ENCODE results near the gene REM2.

The REM2 gene

DNA sequence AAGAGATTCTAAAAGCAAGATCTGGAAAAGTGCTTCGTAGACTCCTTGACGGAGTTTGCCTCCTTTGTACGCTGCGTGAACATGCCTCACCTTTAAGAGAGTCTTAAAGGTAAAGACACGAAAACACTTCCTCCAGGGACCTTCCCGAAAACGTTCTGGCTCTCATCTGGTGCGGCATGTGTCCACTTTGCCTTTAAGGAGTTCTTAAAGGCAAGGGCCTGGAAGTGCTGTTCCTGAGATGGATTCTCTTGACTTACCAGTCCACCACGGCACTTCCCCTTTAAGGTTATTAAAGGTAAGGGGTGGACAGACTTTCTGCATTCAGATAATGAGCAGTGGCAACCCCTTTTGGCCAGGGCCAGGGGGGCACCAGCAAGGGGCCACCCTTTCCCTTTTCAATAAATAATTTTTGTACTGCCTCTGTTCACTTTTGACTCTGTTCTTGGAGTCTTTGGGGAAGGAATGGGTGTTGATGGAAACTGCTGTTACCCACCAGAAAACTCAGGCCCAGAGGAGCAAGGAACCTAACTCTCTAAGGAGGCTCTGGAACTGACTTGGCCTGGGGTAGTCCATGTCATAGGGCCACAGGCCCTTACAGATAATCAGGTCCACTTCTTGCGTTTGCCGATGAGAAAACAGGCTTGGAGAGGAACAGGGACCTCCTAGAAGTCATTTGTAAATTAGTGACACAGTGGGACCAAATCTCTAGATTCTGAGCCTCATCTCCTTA is 4.4 kb downstream of the REM2 start:
- H3K9me3 ChIP-seq, result no peaks in the 10 kb centered on the region
- H3K36me3 ChIP-seq, result peaks cover 28% of the 10 kb centered on the region
- peak overlapping the region; percentile 63 for H3K27ac ChIP-seq
- peaks cover 16 to 23% of the 10 kb centered on the region in 2 experiments for H3K4me1 ChIP-seq (ENCODE audit: control insufficient read depth in 1 of 2, insufficient read depth in 1 of 2, low read depth in 1 of 2, low read length in 1 of 2)
- TF ChIP-seq, protein P1, sequence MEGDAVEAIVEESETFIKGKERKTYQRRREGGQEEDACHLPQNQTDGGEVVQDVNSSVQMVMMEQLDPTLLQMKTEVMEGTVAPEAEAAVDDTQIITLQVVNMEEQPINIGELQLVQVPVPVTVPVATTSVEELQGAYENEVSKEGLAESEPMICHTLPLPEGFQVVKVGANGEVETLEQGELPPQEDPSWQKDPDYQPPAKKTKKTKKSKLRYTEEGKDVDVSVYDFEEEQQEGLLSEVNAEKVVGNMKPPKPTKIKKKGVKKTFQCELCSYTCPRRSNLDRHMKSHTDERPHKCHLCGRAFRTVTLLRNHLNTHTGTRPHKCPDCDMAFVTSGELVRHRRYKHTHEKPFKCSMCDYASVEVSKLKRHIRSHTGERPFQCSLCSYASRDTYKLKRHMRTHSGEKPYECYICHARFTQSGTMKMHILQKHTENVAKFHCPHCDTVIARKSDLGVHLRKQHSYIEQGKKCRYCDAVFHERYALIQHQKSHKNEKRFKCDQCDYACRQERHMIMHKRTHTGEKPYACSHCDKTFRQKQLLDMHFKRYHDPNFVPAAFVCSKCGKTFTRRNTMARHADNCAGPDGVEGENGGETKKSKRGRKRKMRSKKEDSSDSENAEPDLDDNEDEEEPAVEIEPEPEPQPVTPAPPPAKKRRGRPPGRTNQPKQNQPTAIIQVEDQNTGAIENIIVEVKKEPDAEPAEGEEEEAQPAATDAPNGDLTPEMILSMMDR (IDR thresholded peaks at IDR 0.05), result no peak
- H3K4me3 ChIP-seq (ENCODE audit: low read depth in 1 of 2, low read length in 1 of 2), result peak overlapping the region; percentile 43 to 71
- H3K27me3 ChIP-seq, result peaks cover 37% of the 10 kb centered on the region

DNA sequence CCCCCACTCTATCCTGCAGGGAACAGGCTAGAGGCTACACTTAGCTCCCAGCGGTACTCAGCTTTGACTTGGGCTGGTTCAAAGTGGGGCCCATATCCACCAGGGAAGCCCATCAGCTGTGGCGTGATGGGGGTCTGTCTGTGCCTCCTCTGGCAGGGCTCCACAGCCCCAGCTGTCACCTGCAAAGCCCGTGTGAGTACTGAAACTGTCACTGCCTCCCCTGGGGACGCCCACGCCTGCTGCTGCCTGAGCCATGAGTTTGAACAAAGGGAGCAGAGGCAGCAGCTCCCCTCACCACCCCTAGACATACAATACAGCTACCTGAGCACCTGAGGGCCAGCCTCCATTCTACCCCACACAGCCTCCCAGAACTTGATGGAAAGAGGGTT is 5.0 kb downstream of the REM2 start:
- no peaks in the 10 kb centered on the region for H3K9me3 ChIP-seq
- H3K27me3 ChIP-seq, result peaks cover 31% of the 10 kb centered on the region
- TF ChIP-seq, protein P1 (IDR thresholded peaks at IDR 0.05), result no peak
- H3K4me3 ChIP-seq (ENCODE audit: low read depth in 1 of 2, low read length in 1 of 2), result no peak overlapping the region
- peaks cover 16 to 19% of the 10 kb centered on the region in 2 experiments for H3K4me1 ChIP-seq (ENCODE audit: control insufficient read depth in 1 of 2, insufficient read depth in 1 of 2, low read depth in 1 of 2, low read length in 1 of 2)
- peaks cover 33% of the 10 kb centered on the region for H3K36me3 ChIP-seq
- H3K27ac ChIP-seq, result no peak overlapping the region

DNA sequence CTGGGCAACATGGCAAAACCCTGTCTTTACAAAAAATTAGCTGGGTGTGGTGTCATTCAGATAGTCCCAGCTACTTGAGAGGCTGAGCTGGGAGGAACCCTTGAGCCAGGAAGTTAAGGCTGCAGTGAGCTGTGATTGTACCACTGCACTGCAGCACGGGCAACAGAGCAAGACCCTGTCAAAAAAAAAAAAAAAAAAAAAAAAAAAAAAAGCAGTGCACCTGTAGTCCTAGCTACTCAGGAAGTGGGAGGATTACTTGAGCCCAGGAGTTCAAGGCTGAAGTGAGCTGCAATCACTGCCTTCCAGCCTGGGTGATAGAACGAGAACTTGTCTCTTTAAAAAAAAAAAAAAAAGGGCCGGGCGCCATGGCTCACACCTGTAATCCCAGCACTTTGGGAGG is 5.6 kb downstream of the REM2 start:
- Histone ChIP-seq H3K36me3 (peaks cover 40% of the 10 kb centered on the region), H3K27me3 (peaks cover 26% of the 10 kb centered on the region), H3K4me1 (ENCODE audit: control insufficient read depth in 1 of 2, insufficient read depth in 1 of 2, low read depth in 1 of 2, low read length in 1 of 2) (peaks cover 16 to 19% of the 10 kb centered on the region in 2 experiments), H3K9me3 (no peaks in the 10 kb centered on the region), H3K27ac (no peak overlapping the region), H3K4me3 (ENCODE audit: low read depth in 1 of 2, low read length in 1 of 2) (no peak overlapping the region)
- TF ChIP-seq, protein P1 (IDR thresholded peaks at IDR 0.05), result no peak

DNA sequence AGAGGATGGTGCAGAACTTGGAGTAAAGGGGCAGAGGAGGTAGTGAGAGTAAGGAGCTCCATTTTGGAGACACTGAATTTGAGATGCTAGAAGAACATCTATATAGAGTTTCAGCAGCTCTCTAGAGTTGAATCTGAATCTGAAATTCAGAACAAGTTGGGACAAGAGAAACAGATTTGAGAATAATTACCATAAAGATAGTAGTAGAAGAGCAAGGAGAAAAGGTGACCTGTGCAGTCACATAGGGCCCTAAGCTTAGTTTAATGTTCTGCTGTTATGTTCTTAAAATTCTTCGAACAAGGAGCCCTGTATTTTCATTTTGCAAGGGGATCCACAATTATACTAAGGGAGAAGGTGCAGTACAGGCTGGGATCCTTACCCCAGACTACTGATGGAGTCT is 7.4 kb downstream of the REM2 start:
- H3K4me1 ChIP-seq (ENCODE audit: control insufficient read depth in 1 of 2, insufficient read depth in 1 of 2, low read depth in 1 of 2, low read length in 1 of 2), result peaks cover 16 to 19% of the 10 kb centered on the region in 2 experiments
- TF ChIP-seq, protein P1 (IDR thresholded peaks at IDR 0.05), result no peak
- H3K27ac ChIP-seq, result no peak overlapping the region
- peaks cover 41% of the 10 kb centered on the region for H3K36me3 ChIP-seq
- H3K4me3 ChIP-seq (ENCODE audit: low read depth in 1 of 2, low read length in 1 of 2), result no peak overlapping the region
- peaks cover 18% of the 10 kb centered on the region for H3K27me3 ChIP-seq
- H3K9me3 ChIP-seq, result no peaks in the 10 kb centered on the region

DNA sequence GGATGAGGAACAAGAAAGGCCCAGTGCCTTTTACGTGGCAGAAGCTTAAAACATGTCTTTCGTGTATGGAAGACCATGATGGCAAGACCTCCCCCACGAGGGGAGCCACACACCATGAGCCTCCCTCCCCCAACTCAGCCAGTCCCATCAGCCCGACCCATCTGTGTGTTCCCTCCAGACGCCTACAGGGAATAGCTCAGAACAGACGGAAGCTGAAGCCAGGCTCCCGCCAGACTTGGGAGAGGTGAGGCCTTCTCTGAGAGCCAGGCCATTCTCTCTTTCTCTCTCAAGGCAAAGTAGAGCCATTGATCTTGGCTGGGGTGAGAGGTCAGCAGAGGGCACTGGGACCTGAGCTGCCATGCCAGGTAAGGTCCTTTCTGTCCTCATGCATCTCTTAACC is 9.5 kb downstream of the REM2 start:
- H3K4me3 ChIP-seq (ENCODE audit: low read depth in 1 of 2, low read length in 1 of 2), result no peak overlapping the region
- no peaks in the 10 kb centered on the region for H3K27me3 ChIP-seq
- H3K9me3 ChIP-seq, result no peaks in the 10 kb centered on the region
- peaks cover 39% of the 10 kb centered on the region for H3K36me3 ChIP-seq
- H3K27ac ChIP-seq, result no peak overlapping the region
- TF ChIP-seq, protein P1 (IDR thresholded peaks at IDR 0.05), result no peak
- H3K4me1 ChIP-seq (ENCODE audit: control insufficient read depth in 1 of 2, insufficient read depth in 1 of 2, low read depth in 1 of 2, low read length in 1 of 2), result peaks cover under 1% of the 10 kb centered on the region in 2 experiments
